Hematopoietic multipotent progenitor cell treated with erythropoietin and hydrocortisone succinate and interleukin-3 and kit ligand, for 15 days (in vitro differentiated cells): ENCODE measurements around the gene SLC29A1.
A peak's percentile ranks its signal among the peaks of the same experiment; 100 is the strongest.
"Not testable (repeated sequence)": the region's sequence is repeated elsewhere in the genome, so short reads cannot be mapped to it uniquely, and the experiment has no call there.

Experiments used
- DNase-seq: peaks from one replicate; pipeline ENCODE4 v3.0.0-alpha.2; 2015; ENCODE audit warnings: low spot score

SLC29A1 gene

DNA sequence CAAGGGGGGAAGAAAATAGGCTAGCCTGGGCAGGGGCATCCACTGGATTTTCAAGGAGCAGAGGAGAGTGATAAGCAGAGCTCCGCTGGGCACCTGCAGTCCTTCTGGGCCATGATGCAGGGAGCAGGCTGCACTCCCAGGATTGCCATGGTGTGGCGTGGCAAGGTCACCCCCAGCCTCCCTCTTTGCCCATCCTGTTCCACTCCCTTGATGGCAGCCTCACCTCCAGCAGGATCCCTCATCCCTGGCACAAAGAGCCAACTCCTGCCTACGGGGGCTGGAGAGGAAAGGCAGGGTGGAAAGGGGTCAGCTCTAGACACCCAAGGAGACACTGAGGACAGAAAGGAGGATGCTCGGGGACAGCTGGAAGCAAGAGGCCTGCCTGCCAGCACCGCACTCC is 29.1 kb upstream of the SLC29A1 start:
- no peak for DNase-seq

DNA sequence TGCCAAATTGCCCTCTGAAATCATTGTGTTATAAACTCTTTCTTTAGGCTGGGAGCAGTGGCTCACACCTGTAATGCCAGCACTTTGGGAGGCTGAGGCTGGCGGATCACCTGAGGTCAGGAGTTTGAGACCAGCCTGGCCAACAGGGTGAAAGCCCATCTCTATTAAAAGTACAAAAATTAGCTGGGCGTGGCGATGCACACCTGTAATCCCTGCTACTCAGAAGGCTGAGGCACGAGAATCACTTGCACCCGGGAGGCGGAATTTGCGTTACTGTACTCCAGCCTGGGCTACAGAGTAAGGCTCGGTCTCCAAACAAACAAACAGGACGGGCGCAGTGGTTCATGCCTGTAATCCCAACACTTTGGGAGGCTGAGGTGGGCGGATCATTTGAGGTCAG is 27.0 kb upstream of the SLC29A1 start:
- DNase-seq: not testable (repeated sequence)

DNA sequence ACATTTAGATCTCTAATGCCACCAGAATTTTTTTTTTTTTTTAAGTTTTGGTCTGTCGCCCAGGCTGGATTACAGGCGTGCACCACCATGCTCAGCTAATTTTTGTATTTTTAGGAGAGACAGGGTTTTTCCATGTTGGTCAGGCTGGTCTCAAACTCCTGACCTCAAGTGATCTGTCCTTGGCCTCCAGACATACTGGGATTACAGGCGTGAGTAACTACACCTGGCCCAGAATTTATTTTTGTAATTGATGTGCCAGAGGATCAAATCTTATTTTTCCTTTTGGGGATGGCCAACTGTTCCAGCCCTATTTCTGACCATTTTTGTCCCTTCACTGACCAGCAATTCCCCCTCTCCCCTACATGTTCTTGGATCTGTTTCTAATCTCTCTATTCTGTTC is 24.7 kb upstream of the SLC29A1 start:
- DNase-seq: no peak

DNA sequence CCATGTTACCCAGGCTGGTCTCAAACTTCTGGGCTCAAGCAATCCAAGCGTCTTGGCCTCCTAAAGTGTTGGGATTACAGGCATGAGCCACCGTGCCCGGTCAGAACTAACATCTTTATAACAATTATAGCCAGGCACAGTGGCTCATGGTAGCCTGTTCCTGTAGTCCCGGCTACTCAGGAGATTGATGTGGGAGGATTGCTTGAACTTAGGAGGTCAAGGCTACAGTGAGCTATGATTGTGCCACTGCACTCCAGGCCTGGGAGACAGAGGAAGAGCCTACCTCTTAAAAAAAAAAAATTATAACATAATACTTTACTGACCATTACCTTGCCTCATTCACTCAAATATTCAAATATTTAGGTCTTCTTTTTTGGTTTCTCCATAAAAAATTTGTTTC is 23.5 kb upstream of the SLC29A1 start:
- DNase-seq: no peak

DNA sequence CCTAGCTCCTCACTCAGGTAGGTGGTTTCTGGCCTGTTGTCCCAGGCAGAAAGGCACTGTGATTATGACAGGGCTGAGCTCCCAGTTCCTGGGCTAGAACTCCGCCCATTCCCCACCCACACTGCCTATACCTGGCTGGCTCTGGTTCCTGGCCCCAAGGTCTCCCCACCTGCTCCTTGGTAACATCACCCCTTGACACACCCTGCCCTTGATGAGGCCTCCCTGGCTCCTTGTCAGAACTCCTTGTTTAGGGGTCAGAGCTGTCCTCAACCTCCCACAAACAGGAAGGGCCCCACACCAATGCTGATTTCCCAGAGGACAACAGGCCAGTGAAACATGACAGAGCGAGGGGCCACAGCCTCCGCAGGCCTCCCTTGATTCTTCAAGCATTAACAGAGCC is 22.2 kb upstream of the SLC29A1 start:
- no peak for DNase-seq

DNA sequence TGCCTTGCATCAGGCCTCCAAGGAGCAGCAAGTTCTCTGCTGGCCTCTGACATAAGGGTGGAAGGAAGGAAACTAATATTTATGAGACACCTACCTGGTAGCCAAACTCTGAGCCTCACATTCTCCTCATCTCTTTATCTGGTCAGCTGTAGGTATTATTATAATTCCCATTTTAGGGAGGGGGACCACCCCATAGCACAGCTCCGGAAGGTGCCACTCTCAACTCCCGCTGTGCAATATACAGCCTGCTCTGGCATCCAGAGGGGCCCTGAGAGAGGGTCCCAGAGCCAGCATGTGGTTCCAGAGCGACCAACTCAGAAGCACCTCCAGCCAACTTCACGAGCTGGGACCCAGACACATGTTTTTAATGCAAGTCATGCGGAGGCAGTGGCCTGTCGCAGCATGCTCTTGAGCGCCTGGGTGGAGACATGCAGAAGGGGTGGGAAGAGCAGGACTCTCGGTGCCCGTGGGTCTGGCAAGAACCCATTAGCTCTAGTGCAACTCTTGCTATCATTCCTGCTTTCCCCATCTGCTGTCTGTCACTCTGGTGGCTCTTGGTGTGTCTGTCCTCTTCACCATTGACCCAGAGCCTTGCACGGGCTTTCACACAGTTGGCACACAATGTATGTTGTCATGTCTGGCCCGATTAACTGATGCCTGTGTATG is 21.6 kb upstream of the SLC29A1 start:
- DNase-seq: no peak

DNA sequence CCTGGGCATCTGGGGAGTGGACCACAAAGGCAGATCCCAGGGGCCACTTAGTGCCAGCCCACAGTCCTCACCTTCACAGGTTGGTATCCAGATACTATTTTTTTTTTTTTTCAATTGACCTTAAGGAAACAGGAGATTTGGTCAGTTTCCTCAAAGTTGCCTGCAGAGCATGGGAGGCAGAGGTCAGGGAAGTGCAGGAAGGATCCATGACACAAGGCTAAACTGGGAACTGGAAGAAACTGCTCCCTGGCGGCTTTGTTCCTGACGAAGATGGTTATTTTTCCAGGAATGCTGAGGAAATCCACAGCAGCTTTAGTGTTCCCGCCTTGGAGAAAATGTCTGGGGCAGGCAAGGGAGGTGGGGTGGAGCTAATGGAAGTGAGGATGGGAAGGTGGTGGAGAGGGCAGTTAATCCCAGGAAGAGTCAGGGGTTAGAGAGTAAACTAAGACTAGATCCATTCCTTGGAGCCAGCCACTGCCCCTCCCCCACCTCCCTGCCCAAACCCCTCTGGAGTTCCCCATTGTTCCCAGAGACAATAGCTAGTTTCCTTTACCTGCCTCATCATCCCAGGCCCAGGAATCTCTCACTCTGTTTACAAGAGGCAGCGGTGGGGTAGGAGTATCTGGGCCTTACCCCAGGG is 20.9 kb upstream of the SLC29A1 start:
- no peak for DNase-seq

DNA sequence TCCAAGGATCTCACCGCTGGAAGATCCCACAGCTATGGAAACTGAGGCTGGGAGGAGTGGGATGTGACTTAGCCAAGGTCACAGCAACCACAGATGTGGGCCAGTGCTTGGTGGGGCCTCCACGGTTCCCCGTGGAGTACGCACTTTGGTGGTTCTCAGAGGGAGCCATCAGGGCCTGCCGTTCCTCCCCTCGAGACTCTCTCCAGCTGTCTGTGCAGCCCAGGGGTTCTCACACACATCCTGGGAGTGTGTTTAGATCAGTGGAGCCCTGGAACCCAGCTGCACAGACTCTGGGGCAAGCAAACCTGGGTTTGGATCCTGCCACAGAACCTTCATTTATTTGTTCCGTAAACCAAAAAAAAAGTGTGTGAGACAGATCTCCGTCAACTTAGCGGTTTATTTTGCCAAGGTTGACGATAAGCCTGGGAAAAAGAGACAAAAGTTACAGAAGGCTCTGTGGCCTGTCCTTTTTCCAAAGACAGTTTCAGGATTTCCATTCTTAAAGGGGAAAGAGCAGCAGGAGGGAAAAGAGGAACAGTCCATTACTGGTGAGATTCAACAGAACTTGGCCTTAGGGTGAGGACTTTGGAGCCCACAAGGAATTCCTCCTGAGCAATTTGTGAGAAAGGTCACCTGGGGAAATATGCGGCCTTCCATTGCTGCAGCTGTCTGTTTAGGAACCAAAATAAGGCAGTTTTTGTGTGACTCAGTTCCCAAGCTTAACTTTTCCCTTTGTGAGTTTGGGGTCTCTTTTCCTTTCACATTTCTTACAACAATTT is 20.2 kb upstream of the SLC29A1 start:
- no peak for DNase-seq

DNA sequence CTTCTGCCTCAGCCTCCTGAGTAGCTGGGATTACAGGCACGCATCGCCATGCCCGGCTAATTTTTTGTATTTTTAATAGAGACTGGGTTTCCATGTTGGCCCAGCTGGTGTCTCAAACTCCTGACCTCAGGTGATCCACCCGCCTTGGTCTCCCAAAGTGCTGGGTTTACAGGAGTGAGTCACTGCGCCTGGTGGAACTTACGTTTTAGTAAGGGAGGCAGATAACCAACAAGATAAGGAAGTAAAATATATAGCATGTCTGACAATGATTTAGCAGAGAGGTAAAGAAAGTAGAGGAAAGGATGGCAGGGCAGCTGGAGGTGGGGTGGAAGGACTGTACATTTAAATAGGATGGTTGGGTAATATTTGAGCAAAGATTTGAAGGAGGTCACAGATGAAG is 19.4 kb upstream of the SLC29A1 start:
- DNase-seq: no peak

DNA sequence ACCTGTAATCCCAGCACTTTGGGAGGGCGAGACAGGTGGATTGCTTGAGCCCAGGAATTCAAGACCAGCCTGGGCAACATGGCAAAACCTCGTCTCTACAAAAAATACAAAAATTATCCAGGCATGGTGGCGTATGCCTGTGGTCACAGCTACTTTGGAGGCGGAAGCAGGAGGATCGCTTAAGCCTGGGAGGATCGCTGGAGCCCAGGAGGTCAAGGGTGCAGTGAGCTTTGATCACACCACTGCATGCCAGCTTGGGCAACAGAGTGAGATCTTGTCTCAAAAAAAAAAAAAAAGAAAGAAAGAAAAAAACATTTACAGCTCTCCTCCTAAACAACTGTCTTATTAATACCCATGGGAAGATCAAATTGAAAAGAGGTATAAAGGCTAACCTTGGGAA is 15.4 kb upstream of the SLC29A1 start:
- DNase-seq: no peak

DNA sequence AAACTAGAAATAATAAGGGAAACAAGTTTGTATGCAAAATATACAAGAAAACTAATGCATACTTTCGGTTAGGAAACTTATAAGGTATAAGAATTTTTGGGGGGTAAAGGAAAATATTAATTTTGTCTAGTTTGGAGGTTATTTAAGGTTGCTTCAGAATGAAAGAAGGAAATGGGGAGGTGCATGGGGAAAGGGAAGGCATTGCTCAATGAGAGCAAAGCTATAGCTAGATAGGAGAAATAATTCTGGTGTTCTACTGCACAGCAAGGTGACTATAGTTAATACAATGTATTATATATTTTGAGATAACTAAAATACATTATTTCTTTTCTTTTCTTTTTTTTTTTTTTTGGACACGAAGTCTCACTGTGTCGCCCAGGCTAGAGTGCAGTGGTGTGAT is 12.1 kb upstream of the SLC29A1 start:
- DNase-seq: no peak

DNA sequence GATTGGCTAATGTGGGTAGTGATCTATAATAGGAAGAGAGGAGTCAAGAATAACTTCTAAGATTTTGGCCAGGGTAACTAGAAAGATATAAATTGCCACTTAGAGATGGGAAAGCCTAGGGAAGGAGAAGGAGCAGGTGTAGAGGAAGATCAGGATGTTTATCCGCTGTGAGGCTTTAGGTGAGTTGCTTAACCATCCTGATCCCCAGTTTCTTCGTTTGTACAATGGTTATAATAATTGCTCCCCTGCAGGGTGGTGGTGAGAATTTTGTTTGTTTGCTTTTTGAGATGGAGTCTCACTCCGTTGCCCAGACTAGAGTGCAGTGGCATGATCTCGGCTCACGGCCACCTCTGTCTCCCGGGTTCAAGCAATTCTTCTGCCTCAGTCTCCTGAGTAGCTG is 9.1 kb upstream of the SLC29A1 start:
- no peak for DNase-seq

DNA sequence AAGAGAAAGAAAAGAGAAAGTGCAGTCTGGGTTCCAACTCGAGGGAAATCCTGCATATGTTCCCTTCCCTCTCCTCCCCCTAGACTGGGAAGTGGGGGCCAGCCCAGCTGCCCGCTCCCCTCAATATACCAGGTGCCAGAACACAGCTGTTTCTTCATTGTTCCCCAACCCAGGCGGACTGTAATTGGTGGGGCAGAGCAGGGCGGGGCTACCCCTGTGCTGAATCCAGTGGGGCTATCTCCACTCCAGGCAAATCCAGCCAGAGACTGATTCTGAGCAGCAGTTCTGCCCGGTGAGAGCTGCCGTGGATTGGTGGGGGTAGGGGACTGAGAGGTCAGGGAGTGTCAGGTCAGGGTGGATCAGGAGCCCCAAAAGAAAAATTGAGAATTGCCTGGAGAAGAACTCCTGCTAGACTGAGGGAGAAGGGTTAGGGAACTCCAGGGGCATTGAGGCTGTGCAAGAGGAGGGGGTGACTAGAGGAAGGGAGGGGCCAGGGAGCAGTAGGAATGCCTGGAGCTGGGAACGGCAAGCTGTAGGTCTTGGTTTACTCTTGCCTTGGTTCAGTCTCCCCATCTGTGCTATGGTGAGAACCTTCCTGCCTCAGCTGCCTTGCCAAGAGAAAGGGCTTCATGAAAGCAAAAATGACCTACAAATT is 6.6 kb upstream of the SLC29A1 start, which contains the start of gene MYMX:
Gene MYMX, plus strand, starts transcription at position 250 of the 655 bp plus-strand sequence. CDS start 546 bp downstream, outside the sequence.
- no peak for DNase-seq

DNA sequence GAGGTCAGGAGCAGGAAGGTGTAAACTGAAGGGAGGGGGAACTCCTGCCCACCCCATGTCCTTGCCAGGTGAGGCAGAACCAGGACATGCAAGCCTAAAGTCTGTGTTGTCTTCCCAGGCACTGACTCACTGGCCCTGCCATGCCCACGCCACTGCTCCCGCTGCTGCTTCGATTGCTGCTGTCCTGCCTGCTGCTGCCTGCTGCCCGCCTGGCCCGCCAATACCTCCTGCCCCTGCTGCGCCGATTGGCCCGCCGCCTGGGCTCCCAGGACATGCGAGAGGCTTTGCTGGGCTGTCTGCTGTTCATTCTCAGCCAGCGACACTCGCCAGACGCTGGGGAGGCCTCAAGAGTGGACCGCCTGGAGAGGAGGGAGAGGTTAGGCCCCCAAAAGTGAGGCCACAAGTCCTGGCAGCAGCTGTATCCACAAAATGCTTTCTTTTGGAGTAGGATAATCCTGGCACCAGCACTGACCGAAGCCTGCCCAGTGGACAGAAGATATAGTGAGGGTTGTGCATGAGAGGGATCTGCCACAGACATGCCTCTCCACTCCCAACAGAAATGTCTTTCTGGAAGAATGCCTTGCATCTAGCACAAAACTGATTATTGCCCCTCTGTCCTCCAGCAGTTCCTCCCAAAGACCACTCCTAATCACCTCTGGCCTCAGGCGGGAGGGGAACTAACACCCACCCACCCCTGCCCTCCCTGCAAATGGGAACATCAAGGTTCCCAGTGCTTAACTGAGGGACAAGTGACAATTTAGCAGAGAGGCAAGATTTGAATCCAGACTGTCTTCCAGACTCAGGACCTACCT is 5.9 kb upstream of the SLC29A1 start:
- no peak for DNase-seq

DNA sequence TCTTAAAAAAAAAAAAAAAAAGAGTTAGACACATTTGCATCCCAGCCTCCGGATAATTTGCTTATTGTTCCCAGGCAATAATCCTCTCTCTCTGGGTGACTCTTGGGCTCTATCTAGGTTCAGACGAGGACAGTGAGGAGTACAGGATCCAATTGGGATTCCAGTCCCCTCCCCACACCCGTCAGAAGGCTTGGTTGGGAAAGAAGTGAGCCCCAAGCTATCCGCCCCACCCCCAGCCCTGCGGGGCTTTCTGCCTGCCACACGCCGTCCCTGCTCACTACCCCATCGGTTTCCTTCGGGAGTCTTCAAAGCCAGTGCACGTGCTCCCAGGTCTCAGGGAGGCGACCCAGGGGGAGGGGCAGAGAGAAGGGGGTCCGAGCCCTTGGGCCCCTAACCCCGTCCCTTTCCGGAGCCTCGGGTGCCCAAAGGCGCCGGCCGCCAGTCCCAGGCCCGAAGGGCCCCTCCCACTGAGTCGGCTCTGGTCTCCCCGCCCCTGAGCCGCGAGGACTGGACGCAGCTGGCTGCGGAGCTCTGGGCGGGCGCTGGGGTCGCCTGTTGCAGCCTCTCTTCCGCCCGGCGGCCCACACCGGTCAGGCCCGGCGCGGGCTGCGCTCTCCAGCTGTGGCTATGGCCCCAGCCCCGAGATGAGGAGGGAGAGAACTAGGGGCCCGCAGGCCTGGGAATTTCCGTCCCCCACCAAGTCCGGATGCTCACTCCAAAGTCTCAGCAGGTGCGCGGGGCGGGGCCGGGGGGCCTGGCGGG is 4.2 kb upstream of the SLC29A1 start:
- DNase-seq: no peak

DNA sequence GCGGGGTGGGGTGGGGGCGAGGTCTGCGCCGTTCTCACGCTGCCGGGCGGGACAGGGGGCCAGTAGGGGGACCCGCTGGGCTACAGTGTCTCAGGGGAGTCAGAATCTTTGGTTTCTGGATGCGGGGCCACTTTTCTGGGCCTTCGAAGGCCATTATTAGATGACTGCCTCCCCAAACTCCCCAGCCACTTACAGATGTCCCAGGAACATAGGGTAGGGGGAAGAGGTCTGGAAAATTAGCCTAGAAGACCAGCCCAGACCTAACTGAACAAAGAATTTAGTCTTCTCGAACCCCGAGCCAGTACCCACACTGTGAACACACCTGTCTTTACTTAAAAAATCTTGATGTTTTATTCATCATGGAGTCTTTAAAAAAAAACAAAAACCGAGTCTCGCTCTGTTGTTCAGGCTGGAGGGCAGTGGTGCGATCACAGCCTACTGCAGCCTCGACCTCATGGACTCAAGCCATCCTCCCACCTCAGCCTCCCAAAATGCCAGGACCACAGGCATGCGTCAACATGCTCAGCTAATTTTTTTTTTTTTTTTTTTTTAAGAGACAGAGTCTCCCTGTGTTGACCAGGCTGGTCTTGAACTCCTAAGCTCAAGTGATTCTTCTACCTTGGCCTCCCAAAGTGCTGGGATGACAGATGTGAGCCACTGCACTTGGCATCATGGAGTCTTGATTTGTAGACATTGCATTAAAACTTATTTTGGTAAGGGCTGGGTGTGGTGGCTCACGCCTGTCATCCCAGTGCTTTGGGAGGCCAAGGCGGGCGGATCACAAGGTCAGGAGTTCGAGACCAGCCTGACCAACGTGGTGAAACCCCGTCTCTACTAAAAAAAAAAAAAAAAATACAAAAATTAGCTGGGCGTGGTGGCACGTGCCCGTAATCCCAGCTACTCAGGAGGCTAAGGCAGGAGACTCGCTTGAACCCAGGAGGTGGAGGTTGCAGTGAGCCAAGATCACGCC is 3.3 kb upstream of the SLC29A1 start:
- no peak for DNase-seq

DNA sequence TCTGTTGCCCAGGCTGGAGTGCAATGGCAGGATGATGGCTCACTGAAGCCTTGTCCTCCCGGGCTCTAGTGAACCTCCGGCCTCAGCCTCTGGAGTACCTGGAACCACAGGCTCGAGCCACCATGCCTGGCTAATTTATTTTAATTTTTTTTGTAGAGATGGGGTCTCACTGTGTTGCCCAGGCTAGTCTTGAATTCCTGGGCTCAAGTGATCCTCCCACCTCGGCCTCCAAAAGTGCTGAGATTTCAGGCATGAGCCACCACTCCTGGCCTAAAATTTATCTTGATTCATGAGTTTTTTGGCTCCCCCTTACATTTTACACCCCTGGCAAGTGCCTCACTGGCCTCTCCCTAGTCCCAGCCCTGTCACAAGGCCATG is 2.5 kb upstream of the SLC29A1 start:
- no peak for DNase-seq

DNA sequence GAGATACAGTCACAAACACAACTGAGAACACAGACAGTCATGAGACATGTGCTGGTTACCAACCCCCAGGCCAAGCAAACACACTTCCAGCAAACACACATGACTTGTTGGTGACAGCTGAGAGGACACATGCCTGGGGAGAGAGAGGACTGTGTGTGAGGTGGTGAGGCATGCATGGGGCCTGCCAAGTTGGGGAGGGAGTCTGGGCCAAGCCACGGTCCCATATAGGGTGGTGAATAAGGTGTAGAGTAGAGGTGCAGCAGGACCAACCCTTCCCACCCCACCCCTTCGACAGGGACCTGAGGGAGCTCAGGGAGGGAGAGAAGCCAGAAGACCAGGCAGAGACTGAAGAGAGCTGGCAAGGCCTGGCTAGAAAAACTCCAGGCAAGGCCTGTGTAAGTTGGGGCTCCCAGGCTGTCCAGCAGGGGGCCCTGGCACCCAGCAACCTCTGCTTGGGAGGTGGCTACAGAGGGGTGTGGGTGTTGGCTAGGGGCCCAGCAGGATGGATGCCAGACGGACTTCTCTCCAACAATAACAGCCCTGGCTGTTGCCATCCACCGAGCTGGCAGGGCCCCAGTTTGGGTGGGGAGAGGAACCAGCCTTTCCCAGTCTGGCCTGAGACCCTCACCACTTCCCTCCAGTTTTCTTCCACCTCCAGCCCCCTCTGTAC is 2.0 kb upstream of the SLC29A1 start:
- peak; percentile 94 for DNase-seq

DNA sequence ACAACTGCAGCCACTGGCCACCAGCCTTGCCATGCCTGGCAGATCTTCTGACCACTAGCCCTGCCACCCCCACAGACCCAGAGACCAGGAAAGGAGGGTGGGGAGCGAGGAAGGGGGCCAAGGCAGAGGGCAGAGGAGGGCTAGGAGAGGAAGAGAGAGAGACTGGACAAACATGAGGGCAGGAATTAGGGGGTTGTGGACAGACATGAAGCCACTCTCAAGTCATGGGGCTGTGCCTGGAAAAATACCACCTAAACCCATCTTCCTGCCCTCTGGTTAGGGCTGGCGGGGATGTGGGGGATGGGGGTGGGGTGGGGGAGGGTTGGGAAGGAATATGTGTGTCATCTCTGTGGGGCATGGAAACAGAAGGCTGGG is 1.4 kb upstream of the SLC29A1 start:
- no peak for DNase-seq
